GM19372 (cell line): Measurements from ENCODE around the gene RNF4.

Source experiments
- ATAC-seq: cut with Tn5 transposase; IDR thresholded peaks from one replicate; pipeline ENCODE4 v1.9.1; 2021; ENCODE audit warnings: mild to moderate bottlenecking, low read depth, moderate library complexity; ENCODE audit not compliant: unreplicated experiment

RNF4 gene

GRCh38 chr4:2437475-2438215, 31.3 kb upstream of the RNF4 start:
- ATAC-seq, result no peak

GRCh38 chr4:2438822-2439718, 29.8 kb upstream of the RNF4 start:
- no peak for ATAC-seq

GRCh38 chr4:2441393-2442174, 27.3 kb upstream of the RNF4 start:
- ATAC-seq, result peak; percentile 86

- ATAC-seq, result no peak
These were observed 26.5 kb upstream of the RNF4 start for GRCh38 chr4:2442175-2442993.

- ATAC-seq, result no peak
These were observed 25.7 kb upstream of the RNF4 start for GRCh38 chr4:2443061-2443730.

- ATAC-seq, result no peak
These were observed 24.8 kb upstream of the RNF4 start for GRCh38 chr4:2443956-2444740.

GRCh38 chr4:2445130-2445529, 23.8 kb upstream of the RNF4 start:
- no peak for ATAC-seq

GRCh38 chr4:2445571-2445970, 23.3 kb upstream of the RNF4 start:
- ATAC-seq, result no peak

- ATAC-seq, result no peak
These were observed 22.0 kb upstream of the RNF4 start for GRCh38 chr4:2446656-2447564.

- ATAC-seq, result no peak
These were observed 20.3 kb upstream of the RNF4 start for GRCh38 chr4:2448589-2448988.

GRCh38 chr4:2449051-2449450, 19.9 kb upstream of the RNF4 start:
- no peak for ATAC-seq

GRCh38 chr4:2449511-2450392, 19.2 kb upstream of the RNF4 start:
- no peak for ATAC-seq

GRCh38 chr4:2450394-2451035, 18.4 kb upstream of the RNF4 start:
- ATAC-seq, result no peak

- no peak for ATAC-seq
These were observed 17.8 kb upstream of the RNF4 start for GRCh38 chr4:2451036-2451520.

- no peak for ATAC-seq
These were observed 16.8 kb upstream of the RNF4 start for GRCh38 chr4:2451821-2452785.
